Superior temporal gyrus (tissue), 1 donor: Measurements from ENCODE around the gene VEPH1.
A peak's percentile ranks its signal among the peaks of the same experiment; 100 is the strongest.
"Not testable (repeated sequence)": the region's sequence is repeated elsewhere in the genome, so short reads cannot be mapped to it uniquely, and the experiment has no call there.

Source experiments
- DNase-seq: peaks from one replicate; pipeline ENCODE4 v3.0.0-alpha.2; 2016; ENCODE audit errors: extremely low spot score

VEPH1 gene

GRCh38 chr3:157348304-157349075, 154.7 kb downstream of the VEPH1 start:
- not testable (repeated sequence) for DNase-seq

- no peak for DNase-seq
Measured at GRCh38 chr3:157347577-157348303, 155.5 kb downstream of the VEPH1 start.

GRCh38 chr3:157336252-157337009, 166.8 kb downstream of the VEPH1 start:
- no peak for DNase-seq

GRCh38 chr3:157335233-157336076, 167.8 kb downstream of the VEPH1 start:
- peak; percentile 70 for DNase-seq

GRCh38 chr3:157333551-157333991, 169.6 kb downstream of the VEPH1 start:
- DNase-seq: no peak

- no peak for DNase-seq
Measured at GRCh38 chr3:157330206-157330605, 173.0 kb downstream of the VEPH1 start.

- DNase-seq: no peak
Measured at GRCh38 chr3:157329551-157329950, 173.7 kb downstream of the VEPH1 start.

GRCh38 chr3:157327837-157328236, 175.4 kb downstream of the VEPH1 start:
- no peak for DNase-seq

GRCh38 chr3:157327018-157327417, 176.2 kb downstream of the VEPH1 start:
- DNase-seq: no peak

GRCh38 chr3:157324869-157325268, 178.3 kb downstream of the VEPH1 start:
- DNase-seq: not testable (repeated sequence)

- no peak for DNase-seq
Measured at GRCh38 chr3:157323360-157323759, 179.9 kb downstream of the VEPH1 start.

- DNase-seq: no peak
Measured at GRCh38 chr3:157319672-157320071, 183.5 kb downstream of the VEPH1 start.

- no peak for DNase-seq
Measured at GRCh38 chr3:157318639-157319288, 184.5 kb downstream of the VEPH1 start.

GRCh38 chr3:157317895-157318294, 185.3 kb downstream of the VEPH1 start:
- no peak for DNase-seq

GRCh38 chr3:157313186-157313585, 190.0 kb downstream of the VEPH1 start:
- no peak for DNase-seq

GRCh38 chr3:157312376-157312745, 190.9 kb downstream of the VEPH1 start:
- DNase-seq: no peak

GRCh38 chr3:157311633-157312375, 191.4 kb downstream of the VEPH1 start:
- no peak for DNase-seq

- no peak for DNase-seq
Measured at GRCh38 chr3:157310329-157311052, 192.7 kb downstream of the VEPH1 start.

- no peak for DNase-seq
Measured at GRCh38 chr3:157306502-157306901, 196.7 kb downstream of the VEPH1 start.

GRCh38 chr3:157305392-157305791, 197.8 kb downstream of the VEPH1 start:
- no peak for DNase-seq
